Right cardiac atrium (tissue), 5 donors: ENCODE results near the gene SNIP1. TPM values are rescaled to one million over a fixed set of nuclear protein-coding genes. Genes with fewer than 3 reads are reported as not detected.
"Not testable (repeated sequence)": the region's sequence is repeated elsewhere in the genome, so short reads cannot be mapped to it uniquely, and the experiment has no call there.

ENCODE experiments used
- ATAC-seq, 2 donors: fragments of 200-7000 bp; cut with Tn5 transposase; one replicate each; pipeline versions ENCODE4 v1.8.0 to v1.9.1; 2020; ENCODE audit warnings: moderate library complexity in 2 of 2, mild to moderate bottlenecking in 1 of 2
- DNase-seq, 3 donors: peaks; one replicate each; pipeline ENCODE4 v3.0.0-alpha.2; 2020
- H3K27ac ChIP-seq: one replicate; pipeline ENCODE4 v1.5.1; 2013; ENCODE audit warnings: mild to moderate bottlenecking, low read length, control low read depth, moderate library complexity
- H3K27me3 ChIP-seq: one replicate; pipeline ENCODE4 v1.6.1; 2013; ENCODE audit not compliant: control insufficient read depth, insufficient read depth
- H3K4me1 ChIP-seq: one replicate; pipeline ENCODE4 v1.6.1; 2013; ENCODE audit warnings: low read length; ENCODE audit not compliant: control insufficient read depth, insufficient read depth
- H3K4me3 ChIP-seq: one replicate; pipeline ENCODE4 v1.5.1; 2013; ENCODE audit warnings: low read length, control low read depth
- H3K9me3 ChIP-seq: one replicate; pipeline ENCODE4 v1.6.1; 2013; ENCODE audit warnings: low read length; ENCODE audit not compliant: control insufficient read depth
- WGBS: extraction: QIAGEN DNeasy Blood & Tissue Kit; methylation state at CpG from one replicate; pipeline ENCODE4 v1.1.7; 2013; 5-methylcytosine and 5-hydroxymethylcytosine counted together
- intact Hi-C, 4 donors: fragments of 100-400 bp; cut with DNase I; formaldehyde crosslinking; loops; one replicate each; pipeline versions ENCODE4 v1.11.0 to v1.14.0; 2022 to 2023
- polyA plus RNA-seq: library from polyadenylated mRNA; stranded (reverse); fragments of 200-250 nt; gene quantifications from one replicate; pipeline ENCODE4 v1.2.3, GENCODE V29; 2013
- total RNA-seq, 4 donors: library from RNA; stranded (reverse); fragmentation: NEBNext Ultra II Directional; extraction: Animal tissue kit (Norgen Biotek cat#: 25700); gene quantifications; one replicate each; pipeline ENCODE4 v1.2.1, GENCODE V29; 2021
- donor health status: healthy with polysubstance abuse.
- donor health status: DM: no; HTN: yes; CAD: no.
- donor health status: DM: no; HTN: no; CAD: no.
- donor health status: DM: no; HTN: yes; CAD: no; lungs with severe emphysema.
- donor health status: DM: yes; HTN: yes; CAD: no.

The SNIP1 gene
- total and polyA plus RNA-seq, 5 donors = 4.5 to 9.9 (median 8.0) TPM

DNA sequence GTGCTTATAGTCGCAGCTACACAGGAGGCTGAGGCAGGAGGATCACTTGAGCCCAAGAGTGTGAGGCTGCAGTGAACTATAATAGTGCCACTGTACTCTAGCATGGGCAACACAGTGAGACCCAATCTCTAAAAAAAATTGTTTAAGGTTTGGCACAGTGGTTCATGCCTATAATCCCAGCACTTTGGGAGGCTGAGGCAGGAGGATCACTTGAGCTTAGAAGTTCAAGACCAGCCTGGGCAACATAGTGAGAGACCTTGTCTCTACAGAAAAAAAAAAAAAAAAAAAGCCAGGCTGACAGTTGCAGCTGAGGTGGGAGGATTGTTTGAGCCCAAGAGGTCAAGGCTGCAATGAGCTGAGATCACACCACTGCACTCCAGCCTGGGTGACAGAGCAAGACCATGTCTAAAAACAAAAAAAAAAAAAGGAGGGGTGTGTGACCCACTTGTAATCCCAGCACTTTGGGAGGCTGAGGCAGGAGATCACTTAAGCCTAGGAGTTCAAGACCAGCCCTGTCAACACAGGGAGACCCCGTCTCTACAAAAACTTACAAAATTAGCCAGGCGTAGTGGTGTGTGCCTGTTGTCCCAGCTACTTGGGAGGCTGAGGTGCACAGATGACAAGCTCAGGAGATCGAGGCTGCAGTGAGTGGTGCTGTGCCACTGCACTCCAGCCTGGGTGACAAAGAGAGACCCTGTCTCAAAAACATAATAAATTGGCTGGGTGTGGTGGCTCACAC lies 21.5 kb downstream of the SNIP1 start:
- DNase-seq = not testable (repeated sequence)

GRCh38 chr1:37529888-37530287 lies 24.2 kb downstream of the SNIP1 start:
- ATAC-seq, H3K4me3 ChIP-seq, intact Hi-C loops, H3K27ac ChIP-seq, H3K9me3 ChIP-seq, DNase-seq, H3K27me3 ChIP-seq, H3K4me1 ChIP-seq: not testable (repeated sequence)
- 77% methylated on average over 1 of the region's 1 CpG for WGBS

More for the DNA sequence above, 21.5 kb downstream of the SNIP1 start:
- intact Hi-C loops, H3K4me3 ChIP-seq, H3K9me3 ChIP-seq, H3K27ac ChIP-seq, ATAC-seq, H3K4me1 ChIP-seq, H3K27me3 ChIP-seq: not testable (repeated sequence)
- 93% methylated on average over 4 of the region's 4 CpGs for WGBS

DNA sequence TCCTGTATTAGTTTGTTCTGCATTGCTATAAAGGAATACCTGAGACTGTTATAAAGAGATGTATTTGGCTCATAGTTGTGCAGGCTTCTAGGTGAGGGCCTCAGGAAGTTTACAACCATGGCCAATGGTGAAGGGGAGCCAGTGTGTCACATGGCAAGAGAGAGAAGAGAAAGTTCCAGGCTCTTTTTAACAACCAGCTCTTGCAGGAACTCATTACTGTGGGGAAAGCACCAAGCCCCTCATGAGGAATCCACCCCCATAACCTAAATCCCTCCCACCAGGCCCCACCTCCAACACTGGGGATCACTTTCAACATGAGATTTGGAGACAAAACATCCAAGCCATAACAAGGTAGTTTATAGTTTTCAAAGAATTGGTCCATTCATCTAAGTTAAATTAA lies 34.5 kb downstream of the SNIP1 start:
- no peaks in the 10 kb centered on the region for H3K27me3 ChIP-seq
- ATAC-seq (no peak), DNase-seq (no peak)
- no peak overlapping the region for H3K4me3 ChIP-seq
- no peaks in the 10 kb centered on the region for H3K9me3 ChIP-seq
- intact Hi-C loops = no loop called here
- H3K4me1 ChIP-seq = no peaks in the 10 kb centered on the region
- H3K27ac ChIP-seq = no peak overlapping the region

GRCh38 chr1:37518929-37519328 lies 35.2 kb downstream of the SNIP1 start:
- WGBS = 78% methylated on average over 15 of the region's 15 CpGs
- intact Hi-C loops, DNase-seq, H3K9me3 ChIP-seq, H3K4me1 ChIP-seq, H3K4me3 ChIP-seq, H3K27ac ChIP-seq, H3K27me3 ChIP-seq, ATAC-seq: not testable (repeated sequence)

DNA sequence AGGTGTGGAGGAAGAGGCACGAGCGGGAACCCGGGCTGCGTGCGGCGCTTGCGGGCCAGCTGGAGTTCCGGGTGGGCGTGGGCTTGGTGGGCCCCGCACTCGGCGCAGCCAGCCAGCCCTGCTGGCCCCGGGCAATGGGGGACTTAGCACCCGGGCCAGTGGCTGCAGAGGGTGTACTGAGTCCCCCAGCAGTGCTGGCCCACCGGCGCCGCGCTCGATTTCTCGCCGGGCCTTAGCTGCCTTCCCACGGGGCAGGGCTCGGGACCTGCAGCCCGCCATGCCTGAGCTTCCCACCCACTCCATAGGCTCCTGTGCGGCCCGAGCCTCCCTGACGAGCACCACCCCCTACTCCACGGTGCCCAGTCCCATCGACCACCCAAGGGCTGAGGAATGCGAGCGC lies 35.9 kb downstream of the SNIP1 start:
- H3K27me3 ChIP-seq, ATAC-seq, H3K4me3 ChIP-seq, H3K27ac ChIP-seq, H3K9me3 ChIP-seq, DNase-seq, intact Hi-C loops, H3K4me1 ChIP-seq: not testable (repeated sequence)
- 95% methylated on average over 27 of the region's 31 CpGs for WGBS

DNA sequence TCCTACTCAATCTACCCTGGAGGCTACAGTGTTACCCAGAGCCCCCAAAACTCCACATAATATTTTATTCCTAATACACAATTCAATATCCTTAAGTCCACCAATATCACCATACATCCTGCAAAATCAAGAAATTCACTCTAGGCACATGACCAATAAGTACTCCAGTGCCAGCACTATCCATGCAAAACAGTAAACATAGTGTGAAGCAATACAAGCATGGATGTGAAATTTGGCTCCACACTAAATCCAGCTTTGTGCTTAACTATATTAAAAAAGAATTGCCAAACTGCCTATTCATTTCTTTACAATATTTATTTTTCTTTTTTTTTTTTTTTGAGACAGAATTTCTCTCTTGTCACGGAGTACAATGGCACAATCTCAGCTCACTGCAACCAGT lies 36.5 kb downstream of the SNIP1 start:
- whole genome bisulfite sequencing = 90% methylated on average over 1 of the region's 1 CpG
- intact Hi-C loops = no loop called here
- no peaks in the 10 kb centered on the region for H3K4me1 ChIP-seq

GRCh38 chr1:37515185-37516034 lies 38.7 kb downstream of the SNIP1 start:
- Histone ChIP-seq H3K4me1 (no peaks in the 10 kb centered on the region), H3K27me3 (no peaks in the 10 kb centered on the region), H3K4me3 (peak overlapping the region; percentile 87), H3K9me3 (no peaks in the 10 kb centered on the region), H3K27ac (peak overlapping the region; percentile 77)
- intact Hi-C loops = no loop called here
- no peak for DNase-seq
- WGBS = 73% methylated on average over 18 of the region's 18 CpGs
- ATAC-seq = no peak

More for the DNA sequence above, 36.5 kb downstream of the SNIP1 start:
- no peak overlapping the region for H3K4me3 ChIP-seq
- no peaks in the 10 kb centered on the region for H3K9me3 ChIP-seq
- no peaks in the 10 kb centered on the region for H3K27me3 ChIP-seq
- H3K27ac ChIP-seq = no peak overlapping the region
- no peak for DNase-seq
- ATAC-seq = no peak

- intact Hi-C loops = no loop called here
- H3K27ac ChIP-seq = peak within 1 kb of the TSS; percentile 77
- under 1% methylated on average over 100 of the region's 100 CpGs for WGBS
- ATAC-seq = peak; percentile 99
- no peaks in the 10 kb centered on the region for H3K27me3 ChIP-seq
- peak; percentile 83 to 95 (median 95) for DNase-seq
- H3K4me3 ChIP-seq = peak within 1 kb of the TSS; percentile 87
- no peaks in the 10 kb centered on the region for H3K9me3 ChIP-seq
- no peaks in the 10 kb centered on the region for H3K4me1 ChIP-seq
Measured at GRCh38 chr1:37514350-37515184, 39.5 kb downstream of the SNIP1 start, which contains the start of gene MEAF6. Gene MEAF6 (minus strand): TSS chr1:37514766. CDS start chr1:37514746, 20 bp downstream.

- intact Hi-C loops = no loop called here
- 3% methylated on average over 26 of the region's 26 CpGs for WGBS
Measured at GRCh38 chr1:37513795-37514349, 40.2 kb downstream of the SNIP1 start.

GRCh38 chr1:37509181-37509580 lies 44.9 kb downstream of the SNIP1 start:
- ATAC-seq = no peak
- H3K4me3 ChIP-seq = no peak overlapping the region
- intact Hi-C loops = no loop called here
- no peak for DNase-seq
- no peaks in the 10 kb centered on the region for H3K4me1 ChIP-seq
- WGBS = 86% methylated on average over 4 of the region's 4 CpGs
- no peaks in the 10 kb centered on the region for H3K27me3 ChIP-seq
- H3K27ac ChIP-seq = no peak overlapping the region
- no peaks in the 10 kb centered on the region for H3K9me3 ChIP-seq

More at GRCh38 chr1:37513795-37514349, 40.2 kb downstream of the SNIP1 start:
- Histone ChIP-seq H3K4me1 (no peaks in the 10 kb centered on the region), H3K27ac (no peak overlapping the region), H3K4me3 (peak overlapping the region; percentile 87), H3K27me3 (no peaks in the 10 kb centered on the region), H3K9me3 (no peaks in the 10 kb centered on the region)
- ATAC-seq (peak in 1 of 2 donors; percentile 10), DNase-seq (peak in 1 of 3 donors; percentile 58)
